C4-2B (cell line): ENCODE measurements around the gene AUTS2.

Source experiments
- ZFX ChIP-seq: fragments of 450-650 bp; IDR thresholded peaks from 2 replicates; pipeline ENCODE4 v1.6.1; 2017
- TF ChIP-seq, protein P1 (sequence below): fragments of 450-650 bp; conservative IDR thresholded peaks from 2 replicates; pipeline ENCODE4 v1.5.1; 2017; ENCODE audit warnings: mild to moderate bottlenecking

- TF ChIP-seq, protein P1, sequence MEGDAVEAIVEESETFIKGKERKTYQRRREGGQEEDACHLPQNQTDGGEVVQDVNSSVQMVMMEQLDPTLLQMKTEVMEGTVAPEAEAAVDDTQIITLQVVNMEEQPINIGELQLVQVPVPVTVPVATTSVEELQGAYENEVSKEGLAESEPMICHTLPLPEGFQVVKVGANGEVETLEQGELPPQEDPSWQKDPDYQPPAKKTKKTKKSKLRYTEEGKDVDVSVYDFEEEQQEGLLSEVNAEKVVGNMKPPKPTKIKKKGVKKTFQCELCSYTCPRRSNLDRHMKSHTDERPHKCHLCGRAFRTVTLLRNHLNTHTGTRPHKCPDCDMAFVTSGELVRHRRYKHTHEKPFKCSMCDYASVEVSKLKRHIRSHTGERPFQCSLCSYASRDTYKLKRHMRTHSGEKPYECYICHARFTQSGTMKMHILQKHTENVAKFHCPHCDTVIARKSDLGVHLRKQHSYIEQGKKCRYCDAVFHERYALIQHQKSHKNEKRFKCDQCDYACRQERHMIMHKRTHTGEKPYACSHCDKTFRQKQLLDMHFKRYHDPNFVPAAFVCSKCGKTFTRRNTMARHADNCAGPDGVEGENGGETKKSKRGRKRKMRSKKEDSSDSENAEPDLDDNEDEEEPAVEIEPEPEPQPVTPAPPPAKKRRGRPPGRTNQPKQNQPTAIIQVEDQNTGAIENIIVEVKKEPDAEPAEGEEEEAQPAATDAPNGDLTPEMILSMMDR: no peak
- no peak for TF ChIP-seq ZFX
These were observed 879.0 kb downstream of the AUTS2 start for GRCh38 chr7:70477036-70478010.
